ENCODE results near the gene TSHZ1. TPM values are rescaled to one million over a fixed set of nuclear protein-coding genes. Genes with fewer than 3 reads are reported as not detected.
A peak's percentile ranks its signal among the peaks of the same experiment; 100 is the strongest.

Gene TSHZ1
- polyA plus RNA-seq, 1 of the 3 experiments (the other 2 are of a cell fraction): 2.6 TPM

DNA sequence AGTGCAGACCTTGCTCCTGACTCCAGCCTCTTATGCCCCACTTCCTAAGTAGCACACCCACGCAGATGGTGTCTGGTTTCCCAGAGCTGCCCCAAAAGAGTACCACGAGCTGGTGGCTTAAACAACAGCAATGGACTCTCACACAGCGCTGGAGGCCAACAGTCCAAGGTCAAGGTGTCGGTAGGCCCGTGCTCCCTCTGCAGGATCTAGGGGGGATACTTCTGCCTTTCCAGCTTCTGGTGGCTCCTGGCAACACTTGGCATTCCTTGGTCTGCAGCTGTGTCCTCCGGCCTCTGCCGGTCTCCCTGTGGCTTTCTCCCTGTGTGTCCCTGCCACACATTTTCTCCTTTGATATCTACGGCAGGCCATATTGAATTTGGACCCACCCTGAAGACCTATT, 99.0 kb downstream of the TSHZ1 start:
- ChIA-PET CTCF (no interaction called here), POLR2A (no interaction called here)
- no peak for DNase-seq
- Histone ChIP-seq H3K79me2 (ENCODE audit: insufficient read depth) (no peaks in the 10 kb centered on the region), H3F3A (replicated peaks; ENCODE audit: insufficient read depth) (no peaks in the 10 kb centered on the region), H3K27ac (ENCODE audit: low read depth in 2 of 2, low read length in 1 of 2) (no peak overlapping the region), H4K20me1 (ENCODE audit: insufficient read depth) (no peaks in the 10 kb centered on the region), H3K4me3 (ENCODE audit: low read depth in 2 of 2, low read length in 1 of 2) (no peak overlapping the region), H3K36me3 (replicated peaks in 1 of 2; ENCODE audit: control insufficient read depth in 1 of 2, insufficient read depth in 2 of 2, low read length in 1 of 2) (no peaks in the 10 kb centered on the region), H2AFZ (ENCODE audit: low read depth) (no peak overlapping the region), H3K9me2 (no peaks in the 10 kb centered on the region), H3K27me3 (ENCODE audit: insufficient read depth) (no peaks in the 10 kb centered on the region), H3K4me2 (no peak overlapping the region), H3K9ac (no peak overlapping the region), H3K4me1 (ENCODE audit: control insufficient read depth in 1 of 2, insufficient read depth in 2 of 2, low read depth in 1 of 2, low read length in 1 of 2) (no peaks in the 10 kb centered on the region), H3K9me3 (no peaks in the 10 kb centered on the region)
- WGBS (ENCODE audit: low lambda C conversion rate): 64% methylated on average over 4 of the region's 8 CpGs
- TF ChIP-seq TAF1 (IDR thresholded peaks at IDR 0.05; ENCODE audit: borderline replicate concordance, low read depth, low read length) (no peak), NRF1 (IDR thresholded peaks at IDR 0.05; ENCODE audit: low read depth, low read length) (no peak), GABPA (IDR thresholded peaks at IDR 0.05; ENCODE audit: low read depth) (no peak), MXI1 (IDR thresholded peaks at IDR 0.05; ENCODE audit: low read depth, low read length) (no peak), GATA2 (CRISPR knock-in tag; IDR thresholded peaks at IDR 0.05) (no peak), RXRA (IDR thresholded peaks at IDR 0.05; ENCODE audit: borderline replicate concordance, low read depth) (no peak), EP300 (IDR thresholded peaks at IDR 0.05; ENCODE audit: borderline replicate concordance in 1 of 2, low read depth in 1 of 2, low read length in 1 of 2) (no peak), RFX5 (IDR thresholded peaks at IDR 0.05; ENCODE audit: low read length) (no peak), CHD2 (IDR thresholded peaks at IDR 0.05; ENCODE audit: low read length, partially characterized antibody) (no peak), MEF2A (IDR thresholded peaks at IDR 0.05; ENCODE audit: borderline replicate concordance, low read depth) (no peak), FOXM1 (IDR thresholded peaks at IDR 0.05; ENCODE audit: low read depth) (no peak), TEAD4 (IDR thresholded peaks at IDR 0.05; ENCODE audit: borderline replicate concordance, insufficient read depth) (no peak), SMC3 (IDR thresholded peaks at IDR 0.05; ENCODE audit: low read depth, low read length) (no peak)
- TF ChIP-seq, protein P1, sequence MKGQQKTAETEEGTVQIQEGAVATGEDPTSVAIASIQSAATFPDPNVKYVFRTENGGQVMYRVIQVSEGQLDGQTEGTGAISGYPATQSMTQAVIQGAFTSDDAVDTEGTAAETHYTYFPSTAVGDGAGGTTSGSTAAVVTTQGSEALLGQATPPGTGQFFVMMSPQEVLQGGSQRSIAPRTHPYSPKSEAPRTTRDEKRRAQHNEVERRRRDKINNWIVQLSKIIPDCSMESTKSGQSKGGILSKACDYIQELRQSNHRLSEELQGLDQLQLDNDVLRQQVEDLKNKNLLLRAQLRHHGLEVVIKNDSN (IDR thresholded peaks at IDR 0.05; ENCODE audit: borderline replicate concordance, low read depth): no peak

DNA sequence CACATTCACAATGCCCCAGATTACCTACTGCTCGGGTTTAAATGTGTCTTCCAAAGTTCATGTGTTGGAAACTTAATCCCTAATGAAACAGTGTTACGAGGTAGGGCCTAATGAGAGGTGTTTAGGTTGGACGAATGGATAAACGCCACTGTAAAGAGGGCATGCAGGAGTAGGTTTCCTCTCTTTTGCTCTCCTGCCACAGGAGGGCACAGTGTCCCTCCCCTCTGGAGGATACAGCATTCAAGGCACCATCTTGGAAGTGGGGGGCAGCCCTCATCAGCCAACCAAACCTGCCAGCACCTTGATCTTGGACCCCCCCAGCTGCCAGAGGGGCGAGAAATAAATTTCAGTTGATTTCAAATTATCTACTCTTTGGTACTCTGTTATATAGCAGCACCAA, 103.5 kb downstream of the TSHZ1 start:
- no peaks in the 10 kb centered on the region for H3K36me3 ChIP-seq (replicated peaks in 1 of 2; ENCODE audit: control insufficient read depth in 1 of 2, insufficient read depth in 2 of 2, low read length in 1 of 2)
- TF ChIP-seq, protein P2, sequence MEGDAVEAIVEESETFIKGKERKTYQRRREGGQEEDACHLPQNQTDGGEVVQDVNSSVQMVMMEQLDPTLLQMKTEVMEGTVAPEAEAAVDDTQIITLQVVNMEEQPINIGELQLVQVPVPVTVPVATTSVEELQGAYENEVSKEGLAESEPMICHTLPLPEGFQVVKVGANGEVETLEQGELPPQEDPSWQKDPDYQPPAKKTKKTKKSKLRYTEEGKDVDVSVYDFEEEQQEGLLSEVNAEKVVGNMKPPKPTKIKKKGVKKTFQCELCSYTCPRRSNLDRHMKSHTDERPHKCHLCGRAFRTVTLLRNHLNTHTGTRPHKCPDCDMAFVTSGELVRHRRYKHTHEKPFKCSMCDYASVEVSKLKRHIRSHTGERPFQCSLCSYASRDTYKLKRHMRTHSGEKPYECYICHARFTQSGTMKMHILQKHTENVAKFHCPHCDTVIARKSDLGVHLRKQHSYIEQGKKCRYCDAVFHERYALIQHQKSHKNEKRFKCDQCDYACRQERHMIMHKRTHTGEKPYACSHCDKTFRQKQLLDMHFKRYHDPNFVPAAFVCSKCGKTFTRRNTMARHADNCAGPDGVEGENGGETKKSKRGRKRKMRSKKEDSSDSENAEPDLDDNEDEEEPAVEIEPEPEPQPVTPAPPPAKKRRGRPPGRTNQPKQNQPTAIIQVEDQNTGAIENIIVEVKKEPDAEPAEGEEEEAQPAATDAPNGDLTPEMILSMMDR (IDR thresholded peaks at IDR 0.05): peak; percentile 9; the same call in 1 of the 2 replicates
- TF ChIP-seq, protein P3, sequence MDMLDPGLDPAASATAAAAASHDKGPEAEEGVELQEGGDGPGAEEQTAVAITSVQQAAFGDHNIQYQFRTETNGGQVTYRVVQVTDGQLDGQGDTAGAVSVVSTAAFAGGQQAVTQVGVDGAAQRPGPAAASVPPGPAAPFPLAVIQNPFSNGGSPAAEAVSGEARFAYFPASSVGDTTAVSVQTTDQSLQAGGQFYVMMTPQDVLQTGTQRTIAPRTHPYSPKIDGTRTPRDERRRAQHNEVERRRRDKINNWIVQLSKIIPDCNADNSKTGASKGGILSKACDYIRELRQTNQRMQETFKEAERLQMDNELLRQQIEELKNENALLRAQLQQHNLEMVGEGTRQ (IDR thresholded peaks at IDR 0.05; ENCODE audit: borderline replicate concordance, low read depth, low read length): no peak
- TF ChIP-seq GABPA (IDR thresholded peaks at IDR 0.05; ENCODE audit: low read depth) (no peak), JUND (IDR thresholded peaks at IDR 0.05) (no peak), RAD21 (IDR thresholded peaks at IDR 0.05; ENCODE audit: low read length) (0 out of 2 replicates have a peak, but pooled peaks have one; percentile 18)
- TF ChIP-seq, protein P4, sequence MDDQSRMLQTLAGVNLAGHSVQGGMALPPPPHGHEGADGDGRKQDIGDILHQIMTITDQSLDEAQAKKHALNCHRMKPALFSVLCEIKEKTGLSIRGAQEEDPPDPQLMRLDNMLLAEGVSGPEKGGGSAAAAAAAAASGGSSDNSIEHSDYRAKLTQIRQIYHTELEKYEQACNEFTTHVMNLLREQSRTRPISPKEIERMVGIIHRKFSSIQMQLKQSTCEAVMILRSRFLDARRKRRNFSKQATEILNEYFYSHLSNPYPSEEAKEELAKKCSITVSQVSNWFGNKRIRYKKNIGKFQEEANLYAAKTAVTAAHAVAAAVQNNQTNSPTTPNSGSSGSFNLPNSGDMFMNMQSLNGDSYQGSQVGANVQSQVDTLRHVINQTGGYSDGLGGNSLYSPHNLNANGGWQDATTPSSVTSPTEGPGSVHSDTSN (IDR thresholded peaks at IDR 0.05): no peak
- 52% methylated on average over 4 of the region's 5 CpGs for WGBS (ENCODE audit: low lambda C conversion rate)

More for the DNA sequence above, 103.5 kb downstream of the TSHZ1 start:
- H3K27ac ChIP-seq (ENCODE audit: low read depth in 2 of 2, low read length in 1 of 2): no peak overlapping the region
- H3K27me3 ChIP-seq (ENCODE audit: insufficient read depth): no peaks in the 10 kb centered on the region
- no peak overlapping the region for H2AFZ ChIP-seq (ENCODE audit: low read depth)
- no peaks in the 10 kb centered on the region for H3K9me2 ChIP-seq
- CTCF ChIA-PET: no interaction called here
- H3K4me3 ChIP-seq (ENCODE audit: low read depth in 2 of 2, low read length in 1 of 2): no peak overlapping the region
- no peak overlapping the region for H3K9ac ChIP-seq
- POLR2A ChIA-PET: no interaction called here
- no peaks in the 10 kb centered on the region for H3K4me1 ChIP-seq (ENCODE audit: control insufficient read depth in 1 of 2, insufficient read depth in 2 of 2, low read depth in 1 of 2, low read length in 1 of 2)
- H3F3A ChIP-seq (replicated peaks; ENCODE audit: insufficient read depth): no peaks in the 10 kb centered on the region
- H3K79me2 ChIP-seq (ENCODE audit: insufficient read depth): no peaks in the 10 kb centered on the region
- no peaks in the 10 kb centered on the region for H4K20me1 ChIP-seq (ENCODE audit: insufficient read depth)
- no peak overlapping the region for H3K4me2 ChIP-seq
- no peak for DNase-seq
- no peaks in the 10 kb centered on the region for H3K9me3 ChIP-seq

Data from SK-N-SH (cell line).